Measurements from ENCODE around the gene MIDN.

Gene MIDN

DNA sequence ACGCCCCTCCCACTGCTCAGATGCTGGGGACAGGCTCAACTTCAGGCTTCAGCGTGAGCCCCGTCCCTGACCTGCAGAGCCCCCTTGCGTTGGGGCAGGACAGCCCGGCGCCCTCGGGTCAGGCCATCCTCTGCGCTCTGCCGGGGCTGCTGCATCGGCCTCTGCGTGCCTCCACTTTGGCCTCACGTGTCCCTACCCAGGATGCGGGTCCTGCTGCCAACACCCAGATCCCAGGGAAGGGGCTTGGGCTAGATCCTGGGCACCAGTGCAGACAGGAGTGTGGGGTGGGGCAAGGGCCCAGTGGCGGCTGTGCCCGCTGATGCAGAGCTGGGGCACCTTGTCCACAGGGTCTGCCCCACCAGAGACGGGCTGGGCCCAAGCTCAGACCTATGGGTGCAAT is 23.5 kb upstream of the MIDN start:
- H4K20me1 ChIP-seq (ENCODE audit: control insufficient read depth, insufficient read depth, low read depth, low read length) = no peaks in the 10 kb centered on the region
- H3F3A ChIP-seq (ENCODE audit: control insufficient read depth, insufficient read depth) = no peaks in the 10 kb centered on the region
- peaks cover 11% of the 10 kb centered on the region for H3K79me2 ChIP-seq (ENCODE audit: control insufficient read depth, low read length)
- no peaks in the 10 kb centered on the region for H3K9me3 ChIP-seq (ENCODE audit: control insufficient read depth, insufficient read depth, low read length)
- no peaks in the 10 kb centered on the region for H3K9me2 ChIP-seq (replicated peaks; ENCODE audit: control insufficient read depth, low read length)
- no peak overlapping the region for H3K4me2 ChIP-seq (ENCODE audit: low read length)
- TF ChIP-seq EZH2phosphoT487 (IDR thresholded peaks at IDR 0.05; ENCODE audit: borderline replicate concordance, low read length) = no peak
- TF ChIP-seq, protein P1, sequence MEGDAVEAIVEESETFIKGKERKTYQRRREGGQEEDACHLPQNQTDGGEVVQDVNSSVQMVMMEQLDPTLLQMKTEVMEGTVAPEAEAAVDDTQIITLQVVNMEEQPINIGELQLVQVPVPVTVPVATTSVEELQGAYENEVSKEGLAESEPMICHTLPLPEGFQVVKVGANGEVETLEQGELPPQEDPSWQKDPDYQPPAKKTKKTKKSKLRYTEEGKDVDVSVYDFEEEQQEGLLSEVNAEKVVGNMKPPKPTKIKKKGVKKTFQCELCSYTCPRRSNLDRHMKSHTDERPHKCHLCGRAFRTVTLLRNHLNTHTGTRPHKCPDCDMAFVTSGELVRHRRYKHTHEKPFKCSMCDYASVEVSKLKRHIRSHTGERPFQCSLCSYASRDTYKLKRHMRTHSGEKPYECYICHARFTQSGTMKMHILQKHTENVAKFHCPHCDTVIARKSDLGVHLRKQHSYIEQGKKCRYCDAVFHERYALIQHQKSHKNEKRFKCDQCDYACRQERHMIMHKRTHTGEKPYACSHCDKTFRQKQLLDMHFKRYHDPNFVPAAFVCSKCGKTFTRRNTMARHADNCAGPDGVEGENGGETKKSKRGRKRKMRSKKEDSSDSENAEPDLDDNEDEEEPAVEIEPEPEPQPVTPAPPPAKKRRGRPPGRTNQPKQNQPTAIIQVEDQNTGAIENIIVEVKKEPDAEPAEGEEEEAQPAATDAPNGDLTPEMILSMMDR (IDR thresholded peaks at IDR 0.05; ENCODE audit: low read depth, low read length, poor library complexity, severe bottlenecking) = no peak
- peaks cover 64% of the 10 kb centered on the region for H3K36me3 ChIP-seq (ENCODE audit: control insufficient read depth, low read length)
- H3K27ac ChIP-seq (ENCODE audit: low read depth, low read length) = no peak overlapping the region
- no peak overlapping the region for H3K4me3 ChIP-seq (ENCODE audit: low read length)
- H3K27me3 ChIP-seq (ENCODE audit: control insufficient read depth, low read length) = no peaks in the 10 kb centered on the region
- no peaks in the 10 kb centered on the region for H3K4me1 ChIP-seq (ENCODE audit: control insufficient read depth, low read length)

DNA sequence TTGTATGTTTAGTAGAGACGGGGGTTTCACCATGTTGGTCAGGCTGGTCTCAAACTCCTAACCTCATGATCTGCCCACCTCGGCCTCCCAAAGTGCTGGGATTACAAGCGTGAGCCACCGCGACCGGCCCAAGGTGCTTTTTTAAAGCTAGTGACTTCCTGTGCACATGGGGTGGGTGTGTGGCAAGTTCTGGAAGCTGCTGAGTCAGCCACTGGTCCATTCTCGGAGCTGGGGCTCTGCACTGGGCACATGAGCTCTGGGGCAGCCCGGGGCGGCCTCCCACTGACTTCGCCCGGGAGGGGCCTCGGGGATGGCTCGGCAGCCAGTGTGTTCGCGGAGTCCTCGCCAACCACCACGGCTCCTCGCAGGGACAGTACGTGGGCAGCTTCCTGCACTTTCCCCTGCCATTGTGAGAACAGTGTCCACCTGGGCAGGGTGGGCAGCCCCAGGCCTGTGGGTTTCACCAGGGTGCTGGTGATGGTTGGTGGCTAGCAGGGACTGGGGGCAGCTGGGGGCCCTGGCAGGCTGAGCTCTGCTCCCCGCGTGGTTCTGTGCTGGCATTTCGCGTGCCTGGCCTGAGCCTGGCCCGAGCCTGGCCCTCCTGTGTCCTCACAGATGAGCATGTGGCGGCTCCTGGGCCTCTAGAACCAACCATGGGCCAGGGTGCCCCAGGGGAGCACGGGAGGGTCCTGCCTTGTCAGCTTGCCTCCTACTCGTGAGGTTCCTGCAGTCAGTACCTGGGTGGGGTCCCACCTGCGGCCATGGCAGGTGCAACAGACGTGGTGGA is 22.8 kb upstream of the MIDN start:
- Histone ChIP-seq H3F3A (ENCODE audit: control insufficient read depth, insufficient read depth) (no peaks in the 10 kb centered on the region), H3K27me3 (ENCODE audit: control insufficient read depth, low read length) (no peaks in the 10 kb centered on the region), H3K9me3 (ENCODE audit: control insufficient read depth, insufficient read depth, low read length) (no peaks in the 10 kb centered on the region), H3K27ac (ENCODE audit: low read depth, low read length) (no peak overlapping the region), H3K4me3 (ENCODE audit: low read length) (no peak overlapping the region), H3K4me2 (ENCODE audit: low read length) (no peak overlapping the region), H4K20me1 (ENCODE audit: control insufficient read depth, insufficient read depth, low read depth, low read length) (no peaks in the 10 kb centered on the region), H3K36me3 (ENCODE audit: control insufficient read depth, low read length) (peaks cover 56% of the 10 kb centered on the region), H3K4me1 (ENCODE audit: control insufficient read depth, low read length) (no peaks in the 10 kb centered on the region), H3K79me2 (ENCODE audit: control insufficient read depth, low read length) (peaks cover 3% of the 10 kb centered on the region), H3K9me2 (replicated peaks; ENCODE audit: control insufficient read depth, low read length) (no peaks in the 10 kb centered on the region)
- TF ChIP-seq, protein P1 (IDR thresholded peaks at IDR 0.05; ENCODE audit: low read depth, low read length, poor library complexity, severe bottlenecking) = no peak
- TF ChIP-seq EZH2phosphoT487 (IDR thresholded peaks at IDR 0.05; ENCODE audit: borderline replicate concordance, low read length) = no peak

DNA sequence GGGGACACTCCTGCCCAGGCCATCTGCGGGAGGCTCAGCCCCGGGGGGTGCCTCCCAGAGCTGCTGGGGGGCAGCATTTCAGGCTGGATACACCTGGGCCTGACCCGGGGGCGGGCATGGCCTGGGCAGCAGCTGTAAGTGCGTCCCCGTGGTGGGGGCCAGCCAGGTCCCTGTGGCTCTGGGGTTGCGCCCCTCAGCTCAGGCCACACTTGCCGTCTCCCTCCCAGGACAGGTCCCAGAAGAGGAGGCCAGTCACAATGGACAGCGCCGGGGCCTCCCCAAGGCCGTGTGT is 22.2 kb upstream of the MIDN start:
- Histone ChIP-seq H3K4me2 (ENCODE audit: low read length) (no peak overlapping the region), H3K9me2 (replicated peaks; ENCODE audit: control insufficient read depth, low read length) (no peaks in the 10 kb centered on the region), H3K4me1 (ENCODE audit: control insufficient read depth, low read length) (no peaks in the 10 kb centered on the region), H4K20me1 (ENCODE audit: control insufficient read depth, insufficient read depth, low read depth, low read length) (no peaks in the 10 kb centered on the region), H3K9me3 (ENCODE audit: control insufficient read depth, insufficient read depth, low read length) (no peaks in the 10 kb centered on the region), H3K27ac (ENCODE audit: low read depth, low read length) (no peak overlapping the region), H3K79me2 (ENCODE audit: control insufficient read depth, low read length) (no peaks in the 10 kb centered on the region), H3K4me3 (ENCODE audit: low read length) (no peak overlapping the region), H3K27me3 (ENCODE audit: control insufficient read depth, low read length) (no peaks in the 10 kb centered on the region), H3K36me3 (ENCODE audit: control insufficient read depth, low read length) (peaks cover 50% of the 10 kb centered on the region), H3F3A (ENCODE audit: control insufficient read depth, insufficient read depth) (no peaks in the 10 kb centered on the region)
- TF ChIP-seq EZH2phosphoT487 (IDR thresholded peaks at IDR 0.05; ENCODE audit: borderline replicate concordance, low read length) = no peak
- TF ChIP-seq, protein P1 (IDR thresholded peaks at IDR 0.05; ENCODE audit: low read depth, low read length, poor library complexity, severe bottlenecking) = no peak
